Mesodermal cell (in vitro differentiated cells): Measurements from ENCODE around the gene PCDH9.
"Not testable (repeated sequence)": the region's sequence is repeated elsewhere in the genome, so short reads cannot be mapped to it uniquely, and the experiment has no call there.

Source experiments
- H3K27ac ChIP-seq: 2 replicates; pipeline ENCODE4 v1.7.0; 2013; ENCODE audit warnings: mild to moderate bottlenecking, low read depth, low read length, moderate library complexity; ENCODE audit not compliant: severe bottlenecking
- H3K36me3 ChIP-seq: 2 replicates; pipeline ENCODE4 v1.7.1; 2013; ENCODE audit warnings: mild to moderate bottlenecking, low read length, moderate library complexity; ENCODE audit not compliant: control insufficient read depth, insufficient read depth
- H3K4me1 ChIP-seq: one replicate; pipeline ENCODE4 v1.7.1; 2013; ENCODE audit warnings: mild to moderate bottlenecking, low read length; ENCODE audit not compliant: insufficient read depth, control insufficient read depth, poor library complexity, severe bottlenecking
- H3K4me3 ChIP-seq: 2 replicates; pipeline ENCODE4 v1.7.0; 2013; ENCODE audit warnings: low read length, control low read depth, mild to moderate bottlenecking; ENCODE audit not compliant: insufficient read depth, poor library complexity, severe bottlenecking; ENCODE audit errors: extremely low read depth
- H3K9me3 ChIP-seq: 2 replicates; pipeline ENCODE4 v1.7.1; 2013; ENCODE audit warnings: mild to moderate bottlenecking, low read length, moderate library complexity; ENCODE audit not compliant: control insufficient read depth
- WGBS, 2 experiments: methylation state at CpG; one replicate each; pipeline ENCODE4 v1.1.5; 2013; ENCODE audit warnings: missing lambda C conversion rate in 2 of 2; ENCODE audit not compliant: insufficient coverage in 2 of 2; 5-methylcytosine and 5-hydroxymethylcytosine counted together

PCDH9 gene

DNA sequence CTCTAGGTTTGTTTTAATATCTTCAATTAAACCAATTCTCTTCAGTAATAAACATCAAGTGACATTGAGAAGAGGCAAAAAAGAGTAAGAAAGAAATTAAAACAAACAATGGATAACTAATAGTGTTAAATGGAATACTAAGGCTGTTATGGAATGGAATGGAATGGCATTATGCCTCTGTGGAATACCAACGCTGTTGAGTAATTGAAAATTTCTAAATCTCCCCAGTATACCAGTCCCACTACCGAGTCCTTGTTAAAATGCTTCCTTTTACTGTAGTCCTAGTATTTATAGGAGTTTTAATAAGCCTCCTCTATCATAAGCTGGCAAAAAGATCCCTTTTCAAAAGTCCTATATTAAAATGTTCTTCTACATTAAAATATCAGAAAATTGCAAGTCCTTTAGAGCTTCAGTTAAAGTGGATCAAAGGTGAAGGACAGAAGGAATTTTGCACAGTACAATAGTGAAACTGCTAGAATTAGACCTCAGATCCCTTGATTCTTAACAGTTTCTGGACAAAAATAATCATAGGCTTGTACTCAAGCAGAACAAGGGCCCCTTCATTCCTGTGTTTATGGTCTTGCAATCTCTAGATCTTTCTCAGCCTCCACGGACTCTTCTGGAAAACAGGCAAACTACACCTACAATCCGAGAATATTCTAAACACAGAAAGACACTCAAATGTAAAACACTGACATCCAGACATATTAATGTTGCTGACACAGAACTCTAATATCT is 128.2 kb downstream of the PCDH9 start:
- Histone ChIP-seq H3K27ac (peak overlapping the region; percentile 38), H3K9me3 (no peaks in the 10 kb centered on the region), H3K4me3 (no peak overlapping the region), H3K4me1 (peaks cover 14% of the 10 kb centered on the region), H3K36me3 (no peaks in the 10 kb centered on the region)
- no CpG with 5 or more reads among the region's 4 CpGs for WGBS, 2 experiments

DNA sequence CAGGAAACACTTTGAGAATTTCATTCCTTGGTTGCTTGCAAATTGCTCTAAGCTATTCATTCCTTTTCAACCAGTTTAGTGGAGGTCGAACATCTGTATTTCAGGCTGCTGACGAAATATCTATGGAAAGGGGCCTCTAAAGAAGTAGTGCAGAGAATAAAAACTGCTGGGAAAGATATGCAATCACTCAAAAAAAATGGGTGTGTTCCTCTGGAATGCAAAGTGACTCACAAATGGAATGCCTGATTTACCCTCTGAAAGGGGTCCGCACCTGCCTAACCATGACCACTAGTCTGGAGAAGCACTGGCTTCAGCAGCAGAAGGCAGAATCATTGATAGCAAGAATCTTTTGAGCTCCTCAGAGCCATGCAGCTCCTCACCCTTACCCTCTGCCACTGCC is 129.4 kb downstream of the PCDH9 start:
- 90 to 94% methylated on average over 2 to 3 of the region's 3 CpGs for WGBS, 2 experiments
- peak overlapping the region; percentile 19 for H3K27ac ChIP-seq
- H3K9me3 ChIP-seq = no peaks in the 10 kb centered on the region
- no peaks in the 10 kb centered on the region for H3K36me3 ChIP-seq
- H3K4me3 ChIP-seq = no peak overlapping the region
- peaks cover 14% of the 10 kb centered on the region for H3K4me1 ChIP-seq

DNA sequence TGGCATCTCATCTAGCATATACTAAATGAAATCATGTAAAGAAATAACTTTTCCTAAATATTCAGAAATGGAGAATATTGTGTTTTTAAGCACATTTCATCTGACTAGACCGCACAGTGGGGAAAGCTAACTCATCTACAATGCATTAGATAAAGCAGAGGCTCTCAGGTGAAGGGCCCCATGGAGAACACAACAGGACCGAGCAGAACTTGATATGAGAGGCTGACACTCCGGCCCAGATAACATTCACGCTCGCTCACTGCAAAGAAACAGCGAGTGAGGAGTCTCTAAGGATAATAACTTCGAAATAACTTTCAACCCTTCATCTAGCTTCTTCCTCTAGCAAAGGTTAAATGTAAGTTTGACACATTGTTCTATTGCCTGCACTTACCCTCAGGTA is 130.6 kb downstream of the PCDH9 start:
- Histone ChIP-seq H3K27ac (no peak overlapping the region), H3K9me3 (no peaks in the 10 kb centered on the region), H3K4me1 (peaks cover 14% of the 10 kb centered on the region), H3K4me3 (no peak overlapping the region), H3K36me3 (no peaks in the 10 kb centered on the region)
- 80 to 100% methylated on average over 1 of the region's 7 CpGs for WGBS, 2 experiments

DNA sequence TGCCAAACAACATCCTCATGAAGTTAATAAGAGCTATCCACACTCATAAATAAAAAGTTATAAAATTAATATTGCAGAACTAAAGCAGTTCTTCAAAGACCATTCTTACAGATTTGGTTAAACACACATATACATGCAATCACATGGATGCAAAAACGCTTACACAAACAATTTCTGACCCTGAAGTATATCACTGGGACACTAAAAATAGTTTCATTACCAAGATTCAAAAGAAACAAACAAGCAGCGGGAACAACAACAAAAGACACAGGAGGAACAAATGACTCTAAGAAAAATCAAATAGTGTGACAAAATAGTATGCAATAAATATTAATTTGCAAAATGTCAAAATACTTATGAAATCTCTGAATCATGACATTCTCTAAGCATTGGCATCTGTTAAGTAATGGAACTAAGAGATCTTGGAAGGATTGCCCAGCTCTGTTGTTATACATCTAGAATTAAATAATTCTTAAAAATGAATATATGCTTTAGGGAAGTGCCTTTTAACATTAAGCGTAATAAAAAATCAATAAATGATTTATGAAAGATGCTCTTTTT is 132.2 kb downstream of the PCDH9 start:
- 100% methylated on average over 1 of the region's 3 CpGs; no CpG with 5 or more reads in 1 of the 2 experiments for WGBS, 2 experiments
- H3K27ac ChIP-seq = no peak overlapping the region
- no peaks in the 10 kb centered on the region for H3K36me3 ChIP-seq
- no peaks in the 10 kb centered on the region for H3K9me3 ChIP-seq
- peaks cover 14% of the 10 kb centered on the region for H3K4me1 ChIP-seq
- H3K4me3 ChIP-seq = no peak overlapping the region

DNA sequence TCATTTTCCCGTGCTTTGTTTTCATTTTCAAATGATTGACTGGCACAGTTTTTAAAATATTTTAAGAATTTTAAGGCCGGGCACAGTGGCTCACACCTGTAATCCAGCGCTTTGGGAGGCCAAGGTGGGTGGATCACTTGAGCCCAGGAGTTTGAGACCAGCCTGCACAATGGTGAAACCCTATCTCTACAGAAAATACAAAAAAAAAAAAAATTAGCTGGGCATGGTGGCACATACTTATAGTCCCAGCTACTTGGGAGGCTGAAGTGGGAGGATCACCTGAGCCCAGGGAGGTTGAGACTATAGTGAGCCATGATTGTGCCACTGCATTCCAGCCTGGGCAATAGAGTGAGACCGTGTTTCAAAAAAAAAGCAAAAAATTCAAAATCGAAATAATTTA is 133.2 kb downstream of the PCDH9 start:
- not testable (repeated sequence) for H3K4me1 ChIP-seq, H3K9me3 ChIP-seq, H3K27ac ChIP-seq, H3K36me3 ChIP-seq, H3K4me3 ChIP-seq
- WGBS, 2 experiments = 100% methylated on average over 2 of the region's 5 CpGs; no CpG with 5 or more reads in 1 of the 2 experiments

DNA sequence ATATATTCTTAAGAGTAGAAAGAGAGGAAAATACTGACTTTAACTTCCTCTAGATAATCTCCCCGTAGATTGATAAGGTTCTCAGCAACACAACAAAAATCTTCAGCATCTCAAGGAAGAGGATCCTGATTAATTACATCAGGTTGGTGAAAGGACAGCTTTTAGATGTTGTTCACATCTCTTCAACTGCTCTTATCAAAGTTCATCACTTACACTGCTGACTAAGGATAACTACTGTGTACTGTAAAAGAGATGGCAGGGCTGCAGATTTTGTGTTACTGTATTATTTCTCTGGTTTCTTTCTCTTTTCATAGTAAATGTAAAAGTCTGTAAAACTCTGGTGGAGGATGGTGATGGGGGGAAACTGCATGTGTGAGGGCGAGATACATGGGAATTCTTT is 133.7 kb downstream of the PCDH9 start:
- Histone ChIP-seq H3K27ac (no peak overlapping the region), H3K9me3 (no peaks in the 10 kb centered on the region), H3K4me1 (peaks cover 6% of the 10 kb centered on the region), H3K36me3 (no peaks in the 10 kb centered on the region), H3K4me3 (no peak overlapping the region)
- no CpG with 5 or more reads among the region's 2 CpGs for WGBS, 2 experiments

DNA sequence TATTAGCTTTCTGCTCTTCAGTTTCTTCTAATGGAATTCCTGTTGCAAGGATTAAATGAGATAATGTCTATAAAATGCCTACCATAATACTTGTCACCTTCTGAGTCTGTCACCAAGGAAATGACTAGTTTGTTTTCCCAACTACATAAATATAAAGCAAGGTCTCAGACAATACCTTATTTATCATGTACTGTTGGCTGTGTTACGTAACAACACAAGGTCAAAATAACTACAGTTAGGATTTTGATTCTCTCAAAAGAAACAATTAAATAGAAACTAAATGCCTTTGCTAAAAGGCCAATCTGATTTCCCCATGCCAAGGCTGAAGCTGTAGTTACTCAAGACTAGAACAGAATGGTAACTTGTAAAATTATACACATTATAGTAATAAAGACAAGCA is 134.5 kb downstream of the PCDH9 start:
- no peaks in the 10 kb centered on the region for H3K9me3 ChIP-seq
- H3K27ac ChIP-seq = no peak overlapping the region
- H3K36me3 ChIP-seq = no peaks in the 10 kb centered on the region
- peaks cover 5% of the 10 kb centered on the region for H3K4me1 ChIP-seq
- no peak overlapping the region for H3K4me3 ChIP-seq
- WGBS, 2 experiments = no CpG with 5 or more reads among the region's 1 CpG

DNA sequence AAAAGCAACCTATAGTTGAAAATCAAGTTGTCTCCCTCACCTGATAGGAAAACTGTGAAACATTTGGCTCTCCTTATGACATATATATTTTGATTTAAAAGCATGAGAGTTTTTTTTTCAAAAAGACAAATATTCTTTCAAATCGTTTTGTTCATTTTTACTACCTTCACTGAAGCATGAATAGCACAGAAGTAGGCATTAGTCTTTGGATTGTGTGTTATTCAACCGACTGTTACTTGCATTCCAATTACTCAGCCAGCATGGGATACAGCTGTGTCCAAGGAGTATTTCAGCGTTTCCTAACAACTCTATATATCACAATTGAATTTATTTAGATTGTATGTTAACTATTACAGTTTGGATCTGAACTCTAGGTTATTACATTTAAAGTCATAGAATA is 135.2 kb downstream of the PCDH9 start:
- no peak overlapping the region for H3K27ac ChIP-seq
- H3K4me1 ChIP-seq = no peaks in the 10 kb centered on the region
- no peak overlapping the region for H3K4me3 ChIP-seq
- no peaks in the 10 kb centered on the region for H3K36me3 ChIP-seq
- no peaks in the 10 kb centered on the region for H3K9me3 ChIP-seq
- no CpG with 5 or more reads among the region's 3 CpGs for WGBS, 2 experiments

DNA sequence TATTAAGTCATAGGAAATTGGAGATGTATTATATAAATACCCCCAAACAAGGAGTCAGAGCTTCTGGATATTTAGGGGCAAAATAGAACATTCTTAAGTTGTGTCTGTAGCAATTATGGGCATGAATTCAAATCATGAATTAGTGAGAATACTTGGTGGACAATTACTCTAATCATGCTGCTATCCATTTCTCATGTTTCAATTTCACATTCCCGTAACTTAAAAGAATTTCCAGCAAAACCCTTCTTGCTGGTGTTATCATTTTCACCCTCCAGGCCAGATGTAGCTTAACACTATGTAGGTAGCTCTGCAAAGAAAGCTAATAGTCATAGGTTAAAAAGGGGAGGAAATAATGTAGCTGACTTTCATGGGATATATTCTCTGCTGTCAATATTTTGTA is 136.1 kb downstream of the PCDH9 start:
- H3K4me3 ChIP-seq = no peak overlapping the region

DNA sequence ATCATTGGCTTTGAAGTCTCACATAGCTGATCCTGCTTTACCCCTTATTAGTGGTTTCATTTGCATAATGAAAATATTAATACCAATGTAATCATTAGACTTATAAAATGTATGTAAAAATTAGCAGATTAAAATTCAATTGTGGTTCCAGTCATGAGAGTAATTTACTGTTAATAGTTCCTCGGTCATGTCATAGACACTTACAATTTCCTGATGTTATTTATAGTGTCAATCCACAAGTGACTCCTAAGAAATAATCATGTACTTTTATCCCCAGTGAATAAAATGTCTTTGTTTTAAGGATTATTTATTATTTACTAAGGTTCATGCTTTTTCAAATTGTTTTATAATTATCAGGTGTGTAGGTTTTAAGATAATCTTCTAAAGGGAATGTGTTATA is 138.5 kb downstream of the PCDH9 start:
- Histone ChIP-seq H3K4me1 (no peaks in the 10 kb centered on the region), H3K27ac (no peak overlapping the region), H3K36me3 (no peaks in the 10 kb centered on the region), H3K4me3 (no peak overlapping the region), H3K9me3 (no peaks in the 10 kb centered on the region)
- no CpG with 5 or more reads among the region's 1 CpG for WGBS, 2 experiments

More for the DNA sequence above, 136.1 kb downstream of the PCDH9 start:
- WGBS, 2 experiments = no CpG with 5 or more reads among the region's 1 CpG
- Histone ChIP-seq H3K27ac (no peak overlapping the region), H3K9me3 (no peaks in the 10 kb centered on the region), H3K36me3 (no peaks in the 10 kb centered on the region), H3K4me1 (no peaks in the 10 kb centered on the region)

DNA sequence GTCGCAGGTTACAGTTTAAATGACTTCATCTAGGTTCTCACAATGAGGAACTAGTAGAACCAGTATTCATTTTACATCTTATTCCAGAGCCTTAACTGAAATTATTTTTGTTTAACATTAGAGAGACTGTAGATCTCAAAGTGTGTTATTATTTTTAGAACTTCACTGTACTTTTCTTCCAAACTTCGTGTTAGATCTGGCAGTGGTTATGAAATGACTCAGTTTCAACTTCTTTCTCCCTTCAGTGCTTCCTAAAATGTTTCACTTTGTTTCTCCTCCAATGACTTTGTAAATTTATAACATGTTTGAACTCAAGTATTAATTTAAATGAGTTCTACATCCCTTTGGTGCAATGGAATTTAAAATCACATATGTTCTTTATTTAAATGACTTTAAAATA is 139.3 kb downstream of the PCDH9 start:
- Histone ChIP-seq H3K4me3 (no peak overlapping the region), H3K27ac (no peak overlapping the region), H3K9me3 (no peaks in the 10 kb centered on the region), H3K36me3 (no peaks in the 10 kb centered on the region), H3K4me1 (no peaks in the 10 kb centered on the region)
- 100% methylated on average over 1 of the region's 2 CpGs; no CpG with 5 or more reads in 1 of the 2 experiments for WGBS, 2 experiments
